PFSK-1 (cell line): ENCODE measurements around the gene ITCH.

Experiments
- FOXP2 ChIP-seq: optimal IDR thresholded peaks from 2 replicates; pipeline ENCODE3; 2011; ENCODE audit warnings: borderline replicate concordance, control low read depth, inconsistent platforms; ENCODE audit not compliant: insufficient read depth; ENCODE audit errors: extremely low read length, extremely low read depth
- POLR2AphosphoS5 ChIP-seq: IDR thresholded peaks from 2 replicates; pipeline ENCODE4 v1.6.1; 2012; ENCODE audit warnings: low read depth, mild to moderate bottlenecking, control low read depth, low read length, moderate library complexity
- REST ChIP-seq, 2 experiments: IDR thresholded peaks; 2 replicates each; pipeline versions ENCODE4 v1.6.1 to v1.8.0; 2011 to 2012; ENCODE audit warnings: low read depth in 2 of 2, low read length in 2 of 2, control low read depth in 1 of 2, inconsistent platforms in 1 of 2, mild to moderate bottlenecking in 1 of 2, moderate library complexity in 1 of 2; ENCODE audit not compliant: insufficient read depth in 1 of 2
- SIN3A ChIP-seq: IDR thresholded peaks from 2 replicates; pipeline ENCODE4 v1.6.1; 2012; ENCODE audit warnings: mild to moderate bottlenecking, low read length, moderate library complexity, borderline replicate concordance; ENCODE audit not compliant: insufficient read depth
- TAF1 ChIP-seq: IDR thresholded peaks from 2 replicates; pipeline ENCODE4 v1.6.1; 2012; ENCODE audit warnings: low read length, control low read depth, borderline replicate concordance; ENCODE audit not compliant: insufficient read depth

DNA sequence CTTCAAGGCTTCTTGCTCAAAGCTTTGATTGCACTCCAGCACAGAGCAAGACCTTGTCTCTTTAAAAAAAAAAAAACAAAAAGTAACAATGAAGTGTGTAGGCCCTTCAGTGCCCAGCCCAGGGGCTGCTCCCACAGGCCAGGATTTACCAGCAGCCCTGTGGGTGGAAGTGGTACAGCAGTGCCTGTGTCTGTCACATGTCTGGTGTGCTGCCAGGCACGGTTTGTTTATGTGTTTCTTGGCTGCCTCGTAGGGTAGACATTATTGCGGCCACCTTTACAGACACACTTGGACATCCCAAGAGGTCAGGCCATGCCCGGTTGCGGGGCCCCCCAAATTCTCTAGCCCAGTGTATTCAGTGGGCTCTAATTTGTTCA is 165.8 kb downstream of the ITCH start:
- TF ChIP-seq FOXP2 (no peak), POLR2AphosphoS5 (no peak), REST (IDR thresholded peaks at IDR 0.05; ENCODE audit: insufficient read depth in 1 of 2, low read depth in 2 of 2, low read length in 2 of 2) (no peak), TAF1 (no peak), SIN3A (no peak)
